GM18868 (cell line): ENCODE data around the gene SCLY.

Experiments
- ATAC-seq: cut with Tn5 transposase; IDR thresholded peaks from one replicate; pipeline ENCODE4 v1.9.1; 2021; ENCODE audit warnings: mild to moderate bottlenecking, moderate library complexity; ENCODE audit not compliant: unreplicated experiment

Gene SCLY

GRCh38 chr2:238069021-238069709 is 8.4 kb downstream of the SCLY start:
- no peak for ATAC-seq

GRCh38 chr2:238069877-238070276 is 9.1 kb downstream of the SCLY start:
- no peak for ATAC-seq

DNA sequence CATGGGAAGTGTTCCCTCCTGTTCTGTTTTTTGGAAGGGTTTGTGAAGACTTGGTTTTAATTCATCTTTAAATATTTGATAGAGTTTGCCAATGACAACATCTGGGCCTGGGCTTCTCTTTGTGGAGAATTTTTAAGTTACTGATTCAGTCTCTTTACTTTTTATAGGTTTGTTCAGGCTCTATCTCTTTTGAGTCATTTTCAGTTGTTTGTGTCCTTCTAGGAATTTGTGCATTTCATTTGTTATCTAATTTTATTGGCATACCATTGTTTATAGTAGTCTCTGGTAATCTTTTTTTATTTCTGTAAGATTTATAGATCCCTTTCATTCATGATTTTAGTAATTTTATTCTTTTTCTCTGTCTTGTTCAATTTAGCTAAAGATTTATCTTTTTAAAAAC is 14.6 kb downstream of the SCLY start:
- no peak for ATAC-seq

DNA sequence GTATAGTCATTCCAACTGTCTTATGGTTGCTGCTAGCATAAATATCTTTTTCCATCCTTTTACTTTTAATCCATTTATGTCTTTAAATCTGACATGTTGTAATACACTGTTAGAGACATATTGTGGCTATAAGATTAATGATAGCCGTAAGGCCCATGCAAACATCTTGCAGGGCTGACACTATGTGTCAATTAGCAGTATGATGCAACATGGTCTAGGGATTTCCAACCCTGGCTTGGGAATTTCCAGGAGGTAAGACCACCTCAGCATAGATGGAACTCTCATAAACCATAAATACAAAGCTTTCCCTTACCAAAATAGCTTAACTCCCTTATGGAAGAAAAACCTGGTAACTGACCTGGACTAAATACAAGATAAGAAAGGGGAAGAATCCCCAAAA is 16.5 kb downstream of the SCLY start:
- ATAC-seq: no peak

GRCh38 chr2:238079874-238080327 is 19.1 kb downstream of the SCLY start:
- no peak for ATAC-seq

DNA sequence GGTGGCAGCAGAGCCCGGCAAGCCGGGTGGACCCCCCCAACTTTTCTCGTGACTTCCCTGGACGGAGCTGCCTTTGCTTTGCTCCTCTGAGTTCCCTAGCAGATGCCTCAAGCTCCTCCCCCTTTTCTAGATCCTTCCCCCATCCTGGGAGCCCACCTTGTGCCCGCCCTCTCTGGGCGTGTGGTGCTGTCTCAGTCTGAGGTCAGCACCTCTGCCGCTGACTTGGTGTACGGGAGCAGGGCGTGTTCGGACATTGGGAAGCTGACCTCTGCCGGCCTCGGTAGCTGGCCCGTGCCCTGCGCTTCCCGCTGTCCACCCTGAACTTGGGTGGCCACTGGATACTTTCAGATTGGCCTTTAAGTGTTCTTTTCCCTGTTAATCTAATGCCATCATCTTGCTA is 19.7 kb downstream of the SCLY start:
- ATAC-seq: no peak

- ATAC-seq: no peak
Observed at GRCh38 chr2:238081150-238081549, 20.3 kb downstream of the SCLY start.

DNA sequence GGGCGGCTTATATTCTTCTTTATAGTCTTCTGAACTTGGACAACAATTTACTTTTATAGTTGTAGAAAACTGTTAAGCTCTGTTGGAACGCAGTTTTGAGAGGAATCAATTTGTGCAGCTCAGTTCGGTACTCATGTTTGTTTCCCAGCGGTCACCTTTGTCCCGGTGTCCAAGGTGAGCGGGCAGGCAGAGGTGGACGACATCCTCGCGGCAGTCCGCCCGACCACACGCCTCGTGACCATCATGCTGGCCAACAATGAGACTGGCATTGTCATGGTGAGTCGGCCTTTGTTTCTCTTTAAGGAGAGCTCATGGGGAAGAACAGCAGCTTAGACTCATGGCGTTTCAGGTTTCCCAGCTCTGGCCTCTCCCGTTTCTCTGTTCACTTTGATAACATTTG is 20.8 kb downstream of the SCLY start:
- ATAC-seq: no peak

DNA sequence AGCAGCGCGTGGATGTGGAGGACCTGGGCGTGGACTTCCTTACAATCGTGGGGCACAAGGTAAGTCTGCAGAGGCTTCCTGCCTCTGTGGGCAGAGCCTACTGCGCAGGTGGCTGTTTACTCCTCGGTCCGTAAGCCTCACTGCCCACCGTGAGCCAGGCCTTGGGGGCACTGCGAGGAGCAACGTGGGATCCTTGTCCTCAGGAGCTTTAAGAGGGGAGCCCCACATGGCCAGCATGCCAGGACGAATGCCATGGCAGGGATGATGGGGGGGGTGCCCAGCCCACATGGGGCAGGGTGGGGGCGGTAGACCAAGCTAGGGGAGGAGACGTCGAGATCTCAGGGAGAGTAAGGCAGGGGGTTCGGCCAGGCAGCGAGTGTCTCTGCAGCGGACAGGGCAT is 21.4 kb downstream of the SCLY start:
- ATAC-seq: no peak

DNA sequence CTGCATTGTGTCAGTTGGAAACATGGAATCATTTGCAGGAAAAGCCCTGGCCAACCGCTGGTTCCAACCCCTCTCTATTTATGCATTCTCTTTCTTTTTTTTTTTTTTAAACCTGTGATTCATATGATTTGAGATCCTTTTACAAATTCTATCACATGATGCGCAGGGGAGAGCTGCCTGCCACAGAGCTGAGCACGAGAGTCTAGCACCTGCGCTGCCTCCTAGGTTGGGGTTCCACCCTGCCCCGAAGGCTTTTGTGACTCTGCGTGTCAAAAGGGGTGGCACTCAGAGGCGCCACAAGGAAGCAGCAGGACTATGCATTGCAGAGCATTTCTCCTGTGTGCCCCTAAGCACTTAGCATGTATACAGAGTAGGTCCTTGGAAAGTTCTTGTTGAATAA is 22.0 kb downstream of the SCLY start:
- ATAC-seq: no peak

DNA sequence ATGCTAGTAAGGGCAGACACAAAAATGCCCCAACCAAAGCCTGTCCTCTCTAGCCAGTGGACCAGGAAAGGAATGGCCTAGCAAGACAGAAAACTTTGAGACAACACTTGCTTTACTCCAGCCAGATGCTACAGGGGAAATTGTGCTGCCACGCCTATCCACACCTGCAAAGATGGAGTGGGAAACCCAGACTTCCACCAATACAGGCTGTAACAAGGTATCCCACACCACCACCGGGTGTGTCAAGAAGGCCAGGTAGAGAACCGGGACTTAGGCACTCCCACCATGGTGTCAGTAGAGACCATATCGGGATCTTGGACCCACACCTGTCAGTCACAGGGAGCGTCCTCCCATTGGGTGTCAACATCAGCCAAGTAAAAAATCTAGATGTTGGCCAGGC is 23.1 kb downstream of the SCLY start:
- ATAC-seq: no peak

GRCh38 chr2:238084761-238085160 is 24.0 kb downstream of the SCLY start:
- no peak for ATAC-seq

GRCh38 chr2:238085899-238086298 is 25.1 kb downstream of the SCLY start:
- no peak for ATAC-seq

DNA sequence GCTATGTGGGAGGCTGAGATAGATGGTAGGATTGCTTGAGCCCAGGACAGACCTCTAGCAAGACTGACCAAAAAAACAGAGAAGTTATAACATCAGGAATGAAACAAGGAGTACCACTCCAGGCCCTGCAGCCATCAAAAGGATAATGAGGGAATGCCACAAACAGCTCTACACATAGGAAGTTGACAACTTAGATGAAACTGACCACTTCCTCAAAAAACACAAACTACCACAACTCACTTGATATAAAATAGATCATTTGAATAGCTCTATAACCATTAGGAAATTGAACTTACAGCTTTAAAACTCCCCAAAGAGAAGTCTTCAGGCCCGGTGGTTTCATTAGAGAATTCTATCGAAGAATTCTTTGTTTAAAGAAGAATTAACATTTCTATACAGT is 26.4 kb downstream of the SCLY start:
- no peak for ATAC-seq

GRCh38 chr2:238090887-238091286 is 30.1 kb downstream of the SCLY start:
- no peak for ATAC-seq

- ATAC-seq: no peak
Observed at GRCh38 chr2:238091436-238092060, 30.7 kb downstream of the SCLY start.

GRCh38 chr2:238092486-238093035 is 31.8 kb downstream of the SCLY start:
- ATAC-seq: no peak

- no peak for ATAC-seq
Observed at GRCh38 chr2:238093181-238094140, 32.7 kb downstream of the SCLY start.

GRCh38 chr2:238094438-238095022 is 33.7 kb downstream of the SCLY start:
- no peak for ATAC-seq

DNA sequence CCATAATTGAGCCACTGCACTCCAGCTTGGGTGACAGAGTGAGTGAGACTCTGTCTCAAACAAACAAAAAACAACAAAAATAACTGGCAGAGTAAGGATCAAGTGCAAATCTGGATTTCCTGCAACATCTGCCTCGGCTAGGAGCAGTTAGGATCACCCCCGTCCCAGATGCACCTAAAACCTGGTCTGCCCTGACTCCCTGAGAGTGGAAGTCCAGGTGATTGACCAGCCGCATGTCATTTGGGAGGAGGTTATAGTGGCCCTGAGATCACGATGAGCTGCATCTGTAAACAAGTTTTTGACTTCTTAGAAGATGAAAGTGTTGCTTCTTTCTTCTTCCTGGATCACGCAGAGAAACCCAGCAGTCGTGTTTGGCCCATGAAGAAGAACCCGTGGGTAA is 34.3 kb downstream of the SCLY start:
- ATAC-seq: no peak
